CD4-positive, alpha-beta T cell (primary cell): ENCODE measurements around the gene DMPK. TPM values are rescaled to one million over a fixed set of nuclear protein-coding genes. Genes with fewer than 3 reads are reported as not detected.
"Not testable (repeated sequence)": the region's sequence is repeated elsewhere in the genome, so short reads cannot be mapped to it uniquely, and the experiment has no call there.

Source experiments
- ATAC-seq: fragments of 200-7000 bp; cut with Tn5 transposase; one replicate; pipeline ENCODE4 v1.10.0; 2022; ENCODE audit warnings: mild to moderate bottlenecking; ENCODE audit not compliant: poor library complexity
- CTCF ChIA-PET: fragments of 350-600 bp; sonication (Branson Sonifier 250); formaldehyde crosslinking; loops from one replicate; lab custom pipeline; 2021; ENCODE audit warnings: antibody characterized with exemption, inconsistent platforms; lab: Charles Lee
- POLR2A ChIA-PET: fragments of 350-600 bp; sonication (Branson Sonifier 250); formaldehyde crosslinking; loops from one replicate; lab custom pipeline; 2021; ENCODE audit warnings: antibody characterized with exemption, inconsistent platforms; lab: Charles Lee
- DNase-seq, 14 experiments: peaks; one replicate each; pipeline ENCODE4 v3.0.0-alpha.2; 2013 to 2020; ENCODE audit warnings: mixed read lengths in 2 of 14
- H3K27ac ChIP-seq, 2 donors: one replicate each; pipeline versions ENCODE4 v1.5.1 to v1.7.0; 2013; ENCODE audit warnings: low read length in 2 of 2, low read depth in 1 of 2, mild to moderate bottlenecking in 1 of 2
- H3K27me3 ChIP-seq, 2 experiments: 1 replicate in 1 of 2; 2 replicates in 1 of 2; pipeline versions ENCODE4 v1.6.1 to v1.7.0; 2013; ENCODE audit warnings: low read length in 2 of 2, control low read depth in 1 of 2, mild to moderate bottlenecking in 1 of 2, moderate library complexity in 1 of 2; ENCODE audit not compliant: insufficient read depth in 2 of 2, control insufficient read depth in 1 of 2
- H3K36me3 ChIP-seq: one replicate; pipeline ENCODE4 v1.6.1; 2013; ENCODE audit warnings: low read length, control low read depth; ENCODE audit not compliant: insufficient read depth
- H3K4me1 ChIP-seq: one replicate; pipeline ENCODE4 v1.6.1; 2013; ENCODE audit warnings: low read length, control low read depth; ENCODE audit not compliant: insufficient read depth
- H3K4me3 ChIP-seq: one replicate; pipeline ENCODE4 v1.5.1; 2013; ENCODE audit warnings: mild to moderate bottlenecking, low read length, moderate library complexity
- H3K9me3 ChIP-seq, 2 experiments: 1 replicate in 1 of 2; 2 replicates in 1 of 2; pipeline versions ENCODE4 v1.6.1 to v1.7.0; 2013; ENCODE audit warnings: low read length in 2 of 2, mild to moderate bottlenecking in 2 of 2, control low read depth in 1 of 2, moderate library complexity in 1 of 2; ENCODE audit not compliant: control insufficient read depth in 1 of 2, insufficient read depth in 1 of 2
- H3K27ac Mint-ChIP-seq: one replicate; pipeline ENCODE4 v1.8.0; 2020; ENCODE audit warnings: mixed read lengths
- H3K27me3 Mint-ChIP-seq: one replicate; pipeline ENCODE4 v1.8.0; 2021; ENCODE audit warnings: mixed read lengths
- H3K36me3 Mint-ChIP-seq: one replicate; pipeline ENCODE4 v1.8.0; 2021; ENCODE audit warnings: low read depth, mixed read lengths
- H3K4me1 Mint-ChIP-seq: one replicate; pipeline ENCODE4 v1.8.0; 2021; ENCODE audit warnings: low read depth, mixed read lengths
- H3K4me3 Mint-ChIP-seq: one replicate; pipeline ENCODE4 v1.8.0; 2020; ENCODE audit warnings: mild to moderate bottlenecking, mixed read lengths
- H3K9me3 Mint-ChIP-seq: one replicate; pipeline ENCODE4 v1.8.0; 2020; ENCODE audit warnings: mixed read lengths
- intact Hi-C, 2 experiments: fragments of 100-400 bp; cut with DNase I in 1 of 2; cut with micrococcal nuclease in 1 of 2; formaldehyde crosslinking; loops; one replicate each; pipeline versions ENCODE4 v1.15.1 to v1.9.0; 2023 to 2025; cut with DNase I, micrococcal nuclease
- total RNA-seq, 174 experiments: library from RNA in 2 of 174; stranded (reverse) in 2 of 174; gene quantifications; one replicate each; pipeline ENCODE4 v1.2.3 and lab custom pipeline; 2021 to 2026
- TF ChIP-seq, protein P1 (sequence below): fragments of 200-600 bp; IDR thresholded peaks from one replicate; pipeline ENCODE4 v1.8.0; 2022; ENCODE audit warnings: antibody characterized with exemption, mild to moderate bottlenecking

Gene DMPK
- total RNA-seq, 2 experiments from 2014 or later: 24.0 to 24.9 TPM

DNA sequence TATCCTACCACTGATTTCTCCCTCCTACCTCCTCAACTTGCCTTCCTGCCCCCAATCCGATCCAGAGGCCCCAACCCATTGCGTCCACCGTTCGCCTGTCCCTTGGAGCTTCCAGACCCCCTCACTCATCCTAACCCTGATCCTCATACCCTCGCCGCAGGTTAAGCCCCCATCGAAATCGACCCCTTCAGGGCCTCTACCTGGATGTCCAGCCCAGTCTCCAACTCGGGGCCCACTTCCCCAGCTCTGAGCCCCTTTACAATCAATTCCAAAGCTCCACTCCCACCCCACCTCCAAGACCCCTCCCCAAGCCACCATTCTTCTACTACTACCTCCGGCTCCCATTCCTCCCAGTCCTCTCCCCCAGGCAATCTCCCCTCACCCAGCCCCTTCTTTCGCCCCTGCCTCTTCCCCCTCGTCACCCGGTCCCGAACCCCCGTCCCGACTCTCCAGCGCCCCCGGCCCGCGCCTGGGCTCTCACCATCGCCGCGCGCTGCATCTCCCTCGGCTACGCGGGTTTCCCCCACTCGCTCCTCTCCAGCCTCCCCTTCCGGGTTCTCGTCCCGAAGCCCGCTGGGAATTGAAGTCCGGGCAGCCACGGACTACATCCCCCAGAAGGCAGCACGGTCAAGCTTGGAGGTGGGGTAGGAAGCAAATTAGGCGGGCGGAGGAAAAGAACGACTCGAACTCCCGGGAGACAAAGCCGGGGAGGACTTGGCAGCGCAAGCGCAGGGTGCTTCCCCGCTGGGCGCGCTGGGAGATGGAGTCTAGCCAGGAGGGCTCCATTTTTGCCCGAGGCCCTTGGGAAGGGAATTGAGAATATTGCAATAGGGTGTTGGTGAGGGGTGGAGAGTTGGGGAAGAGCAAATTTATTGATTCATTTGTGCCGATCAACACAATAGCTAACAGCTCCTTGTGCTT is 51.7 kb downstream of the DMPK start, which contains the start of gene FBXO46:
Gene FBXO46 (minus strand): TSS at position 529 of the 921 bp plus-strand sequence. CDS start 17,401 bp downstream, outside the sequence.
- Histone ChIP-seq H3K36me3 (no peaks in the 10 kb centered on the region), H3K27me3 (no peaks in the 10 kb centered on the region), H3K4me3 (peak within 1 kb of the TSS; percentile 77), H3K27ac (peak within 1 kb of the TSS; percentile 31 to 49), H3K4me1 (peaks cover 37% of the 10 kb centered on the region), H3K9me3 (no peaks in the 10 kb centered on the region)
- peak; percentile 99 for ATAC-seq
- Mint-ChIP-seq H3K9me3 (no peaks in the 10 kb centered on the region), H3K4me1 (peaks cover 33% of the 10 kb centered on the region), H3K4me3 (peak within 1 kb of the TSS; percentile 97), H3K36me3 (peaks cover 12% of the 10 kb centered on the region), H3K27ac (peak within 1 kb of the TSS; percentile 83), H3K27me3 (no peaks in the 10 kb centered on the region)
- ChIA-PET POLR2A (interaction anchor here (0.6 to 3.7 kb wide), 11 partner anchors 9 to 172 kb away, joined by 3 to 56 read pairs (median 4); partner anchors contain the start of genes DMWD, IRF2BP1, MYPOP and QPCTL), CTCF (interaction anchor here (0.7 to 2.6 kb wide), 10 partner anchors 11 to 197 kb away, joined by 3 to 14 read pairs (median 3); partner anchors contain the start of genes MYPOP, QPCTL, SIX5 and SNRPD2)
- intact Hi-C loops: loop anchor here (1.0 to 5.0 kb wide), 4 partner anchors 13 to 157 kb away; partner anchors contain the start of genes IRF2BP1 (in 1 of the 2) and SIX5 (in 1 of the 2)
- DNase-seq: peak; percentile 83 to 97 (median 91)
- TF ChIP-seq, protein P1, sequence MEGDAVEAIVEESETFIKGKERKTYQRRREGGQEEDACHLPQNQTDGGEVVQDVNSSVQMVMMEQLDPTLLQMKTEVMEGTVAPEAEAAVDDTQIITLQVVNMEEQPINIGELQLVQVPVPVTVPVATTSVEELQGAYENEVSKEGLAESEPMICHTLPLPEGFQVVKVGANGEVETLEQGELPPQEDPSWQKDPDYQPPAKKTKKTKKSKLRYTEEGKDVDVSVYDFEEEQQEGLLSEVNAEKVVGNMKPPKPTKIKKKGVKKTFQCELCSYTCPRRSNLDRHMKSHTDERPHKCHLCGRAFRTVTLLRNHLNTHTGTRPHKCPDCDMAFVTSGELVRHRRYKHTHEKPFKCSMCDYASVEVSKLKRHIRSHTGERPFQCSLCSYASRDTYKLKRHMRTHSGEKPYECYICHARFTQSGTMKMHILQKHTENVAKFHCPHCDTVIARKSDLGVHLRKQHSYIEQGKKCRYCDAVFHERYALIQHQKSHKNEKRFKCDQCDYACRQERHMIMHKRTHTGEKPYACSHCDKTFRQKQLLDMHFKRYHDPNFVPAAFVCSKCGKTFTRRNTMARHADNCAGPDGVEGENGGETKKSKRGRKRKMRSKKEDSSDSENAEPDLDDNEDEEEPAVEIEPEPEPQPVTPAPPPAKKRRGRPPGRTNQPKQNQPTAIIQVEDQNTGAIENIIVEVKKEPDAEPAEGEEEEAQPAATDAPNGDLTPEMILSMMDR: no peak

DNA sequence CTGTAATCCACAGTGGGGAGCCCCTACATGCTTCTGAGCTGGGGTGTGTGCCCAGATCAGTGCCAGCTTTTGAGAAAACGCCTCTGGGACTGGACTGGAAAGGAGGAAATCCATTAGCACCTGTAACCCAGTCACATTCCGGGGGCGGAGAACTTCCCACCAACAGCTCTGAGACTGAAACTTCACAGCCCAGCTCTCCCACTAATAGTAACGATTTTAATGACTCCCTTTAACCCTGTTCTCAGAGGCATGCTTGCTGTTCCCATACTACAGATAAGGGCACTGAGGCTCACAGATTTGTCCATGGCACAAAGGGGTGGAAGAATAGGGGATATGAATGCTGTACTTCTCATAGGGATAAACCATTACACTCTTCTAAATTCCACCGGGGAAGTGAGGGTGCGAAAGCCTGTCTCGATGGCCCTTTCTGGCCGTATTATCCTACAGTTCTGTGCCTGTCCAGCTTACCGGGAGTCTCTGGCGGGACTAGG is 52.4 kb downstream of the DMPK start:
- peaks cover 12% of the 10 kb centered on the region for H3K36me3 Mint-ChIP-seq
- POLR2A ChIA-PET: interaction anchor here (0.5 to 3.7 kb wide), 5 partner anchors 13 to 690 kb away, joined by 3 to 56 read pairs (median 4); partner anchors contain the start of genes IRF2BP1, MYPOP and SIX5
- peak overlapping the region; percentile 77 for H3K4me3 ChIP-seq
- H3K27ac Mint-ChIP-seq: peak overlapping the region; percentile 83
- peaks cover 37% of the 10 kb centered on the region for H3K4me1 ChIP-seq
- no peaks in the 10 kb centered on the region for H3K9me3 ChIP-seq
- DNase-seq: no peak
- ATAC-seq: no peak
- no peaks in the 10 kb centered on the region for H3K27me3 Mint-ChIP-seq
- intact Hi-C loops: loop anchor here (1.0 to 5.0 kb wide), 4 partner anchors 13 to 157 kb away; partner anchors contain the start of genes IRF2BP1 (in 1 of the 2) and SIX5 (in 1 of the 2)
- peaks cover 33% of the 10 kb centered on the region for H3K4me1 Mint-ChIP-seq
- H3K9me3 Mint-ChIP-seq: no peaks in the 10 kb centered on the region
- peak overlapping the region; percentile 97 for H3K4me3 Mint-ChIP-seq
- peak overlapping the region in 1 of 2 donors; percentile 49 for H3K27ac ChIP-seq
- H3K36me3 ChIP-seq: peaks cover 5% of the 10 kb centered on the region
- CTCF ChIA-PET: interaction anchor here (1.2 to 2.6 kb wide), 6 partner anchors 10 to 172 kb away, joined by 3 to 14 read pairs (median 10); partner anchors contain the start of genes MYPOP, QPCTL, SIX5 and SNRPD2
- no peaks in the 10 kb centered on the region for H3K27me3 ChIP-seq
- TF ChIP-seq, protein P1: no peak

DNA sequence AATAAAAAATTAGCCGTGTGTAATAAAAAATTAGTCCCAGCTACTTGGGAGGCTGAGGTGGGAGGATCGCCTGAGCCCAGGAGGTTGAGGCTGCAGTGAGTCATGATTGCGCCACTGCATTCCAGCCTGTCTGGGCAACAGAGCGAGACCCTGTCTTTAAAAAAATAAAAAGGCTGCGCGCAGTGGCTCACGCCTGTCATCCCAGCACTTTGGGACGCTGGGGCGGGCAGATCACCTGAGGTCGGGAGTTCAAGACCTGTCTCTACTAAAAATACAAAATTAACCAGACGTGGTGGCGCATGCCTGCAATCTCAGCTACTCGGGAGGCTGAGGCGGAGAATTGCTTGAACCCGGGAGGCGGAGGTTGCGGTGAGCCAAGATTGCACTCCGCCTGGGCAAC is 53.6 kb downstream of the DMPK start:
- CTCF ChIA-PET, H3K4me3 ChIP-seq, H3K27me3 Mint-ChIP-seq, H3K9me3 ChIP-seq, H3K27me3 ChIP-seq, H3K27ac Mint-ChIP-seq, H3K27ac ChIP-seq, H3K9me3 Mint-ChIP-seq, intact Hi-C loops, ATAC-seq, DNase-seq, H3K36me3 ChIP-seq: not testable (repeated sequence)
- H3K4me1 ChIP-seq: peaks cover 37% of the 10 kb centered on the region
- peaks cover 18% of the 10 kb centered on the region for H3K36me3 Mint-ChIP-seq
- POLR2A ChIA-PET: interaction anchor here (3.7 kb wide), 1 partner anchor 12 kb away, joined by 56 read pairs; no protein-coding TSS in a partner anchor
- H3K4me1 Mint-ChIP-seq: peaks cover 40% of the 10 kb centered on the region
- H3K4me3 Mint-ChIP-seq: peak overlapping the region; percentile 58

DNA sequence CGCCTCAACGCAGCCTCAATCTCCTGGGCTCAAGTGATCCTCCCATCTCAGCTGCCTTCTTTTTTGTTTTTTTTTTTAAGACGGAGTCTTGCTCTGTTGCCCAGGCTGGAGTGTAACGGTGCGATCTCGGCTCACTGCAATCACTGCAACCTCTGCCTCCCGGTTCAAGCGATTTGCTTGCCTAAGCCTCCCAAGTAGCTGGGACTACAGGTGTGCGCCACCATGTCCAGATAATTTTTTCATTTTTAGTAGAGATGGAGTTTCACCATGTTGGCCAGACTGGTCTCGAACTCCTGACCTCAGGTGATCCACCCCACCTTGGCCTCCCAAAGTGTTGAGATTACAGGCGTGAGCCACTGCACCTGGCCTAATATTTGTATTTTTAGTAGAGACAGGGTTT is 62.2 kb downstream of the DMPK start:
- CTCF ChIA-PET: interaction anchor here (0.8 to 1.5 kb wide), 3 partner anchors 11 to 50 kb away, joined by 3 read pairs; partner anchors contain the start of gene FBXO46
- Histone ChIP-seq H3K4me1 (peaks cover 27% of the 10 kb centered on the region), H3K36me3 (peaks cover 29% of the 10 kb centered on the region)
- intact Hi-C loops, H3K4me3 ChIP-seq, ATAC-seq, H3K9me3 Mint-ChIP-seq, H3K27me3 ChIP-seq, H3K27ac ChIP-seq, H3K9me3 ChIP-seq, POLR2A ChIA-PET, H3K27me3 Mint-ChIP-seq, H3K4me3 Mint-ChIP-seq, DNase-seq: not testable (repeated sequence)
- Mint-ChIP-seq H3K4me1 (peaks cover 45% of the 10 kb centered on the region), H3K27ac (peak overlapping the region; percentile 43), H3K36me3 (peaks cover 33% of the 10 kb centered on the region)
